T-helper 1 cell treated with Interleukin-12 subunit alpha and Interleukin-12 subunit beta and Interleukin-4 antibody, amounts not matched to agents 30 ng/mL and 1 ng/mL, for 36 hours (primary cell): Measurements from ENCODE around the gene BANK1. TPM values are rescaled to one million over a fixed set of nuclear protein-coding genes. Genes with fewer than 3 reads are reported as not detected.

Experiments
- intact Hi-C: fragments of 100-400 bp; cut with micrococcal nuclease; formaldehyde crosslinking; loops from one replicate; pipeline ENCODE4 v1.15.1; 2024
- total RNA-seq: library from RNA; stranded (reverse); gene quantifications from 2 replicates; pipeline ENCODE4 v1.2.3, GENCODE V29; 2022

BANK1 gene, protein sequence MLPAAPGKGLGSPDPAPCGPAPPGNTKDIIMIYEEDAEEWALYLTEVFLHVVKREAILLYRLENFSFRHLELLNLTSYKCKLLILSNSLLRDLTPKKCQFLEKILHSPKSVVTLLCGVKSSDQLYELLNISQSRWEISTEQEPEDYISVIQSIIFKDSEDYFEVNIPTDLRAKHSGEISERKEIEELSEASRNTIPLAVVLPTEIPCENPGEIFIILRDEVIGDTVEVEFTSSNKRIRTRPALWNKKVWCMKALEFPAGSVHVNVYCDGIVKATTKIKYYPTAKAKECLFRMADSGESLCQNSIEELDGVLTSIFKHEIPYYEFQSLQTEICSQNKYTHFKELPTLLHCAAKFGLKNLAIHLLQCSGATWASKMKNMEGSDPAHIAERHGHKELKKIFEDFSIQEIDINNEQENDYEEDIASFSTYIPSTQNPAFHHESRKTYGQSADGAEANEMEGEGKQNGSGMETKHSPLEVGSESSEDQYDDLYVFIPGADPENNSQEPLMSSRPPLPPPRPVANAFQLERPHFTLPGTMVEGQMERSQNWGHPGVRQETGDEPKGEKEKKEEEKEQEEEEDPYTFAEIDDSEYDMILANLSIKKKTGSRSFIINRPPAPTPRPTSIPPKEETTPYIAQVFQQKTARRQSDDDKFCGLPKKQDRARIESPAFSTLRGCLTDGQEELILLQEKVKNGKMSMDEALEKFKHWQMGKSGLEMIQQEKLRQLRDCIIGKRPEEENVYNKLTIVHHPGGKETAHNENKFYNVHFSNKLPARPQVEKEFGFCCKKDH
- total RNA-seq = 0.44 and 0.66 TPM in 2 replicates

DNA sequence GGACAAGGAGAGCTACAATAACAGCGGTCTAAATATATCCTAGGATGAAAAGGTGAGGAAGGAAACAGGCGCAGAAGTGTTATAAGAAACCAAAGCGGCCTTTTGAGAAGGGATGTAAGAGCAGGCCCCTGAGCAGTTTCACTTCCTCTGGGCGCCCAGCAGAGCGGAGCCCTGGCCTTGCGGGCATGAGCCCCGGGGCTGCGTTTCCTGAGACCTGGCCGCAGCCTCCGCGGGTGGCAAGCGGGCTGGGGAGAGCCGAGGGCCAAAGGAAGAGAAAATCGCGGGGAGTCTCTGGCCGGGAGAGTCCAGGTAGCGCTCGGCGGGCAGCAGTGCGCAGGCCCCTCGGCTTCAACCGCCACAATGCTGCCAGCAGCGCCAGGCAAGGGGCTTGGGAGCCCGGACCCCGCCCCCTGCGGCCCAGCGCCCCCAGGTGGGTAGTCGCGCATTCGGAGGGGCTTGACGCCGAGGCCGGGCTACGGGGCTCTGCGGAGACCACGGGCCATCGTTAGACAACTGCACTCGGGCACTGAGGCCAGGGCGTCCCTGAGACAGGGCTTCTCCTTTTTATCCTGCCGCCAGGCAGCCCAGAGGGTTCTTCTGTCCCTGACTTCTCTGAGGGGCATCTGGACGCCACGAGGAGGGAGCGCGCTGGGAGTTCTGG is at the start of gene BANK1:
BANK1 (plus strand) TSS at position 210 of the 661 bp plus-strand sequence; CDS start at position 361, 151 bp downstream.
- intact Hi-C loops = loop anchor here (10.0 kb wide), 2 partner anchors 626 to 1696 kb away; no protein-coding TSS in a partner anchor

DNA sequence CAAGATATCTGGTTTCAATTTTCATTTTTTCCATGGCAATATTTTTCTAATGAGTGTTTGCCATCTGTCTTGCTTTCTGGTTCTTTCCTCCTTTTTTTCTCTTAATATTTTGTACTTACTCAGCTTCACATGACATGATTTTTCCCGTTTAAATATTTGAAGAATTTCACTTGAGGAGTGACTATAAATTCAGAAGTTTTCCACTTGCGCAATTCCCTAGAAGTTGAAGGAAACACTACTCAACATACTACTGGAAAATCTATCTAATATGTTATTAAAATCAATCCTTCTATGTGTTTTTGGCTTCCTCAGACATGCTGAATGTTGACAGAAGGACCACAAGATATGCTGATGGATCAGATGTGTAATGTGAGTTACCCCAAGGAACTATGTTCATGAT is 36.8 kb upstream of the BANK1 start:
- intact Hi-C loops = no loop called here

DNA sequence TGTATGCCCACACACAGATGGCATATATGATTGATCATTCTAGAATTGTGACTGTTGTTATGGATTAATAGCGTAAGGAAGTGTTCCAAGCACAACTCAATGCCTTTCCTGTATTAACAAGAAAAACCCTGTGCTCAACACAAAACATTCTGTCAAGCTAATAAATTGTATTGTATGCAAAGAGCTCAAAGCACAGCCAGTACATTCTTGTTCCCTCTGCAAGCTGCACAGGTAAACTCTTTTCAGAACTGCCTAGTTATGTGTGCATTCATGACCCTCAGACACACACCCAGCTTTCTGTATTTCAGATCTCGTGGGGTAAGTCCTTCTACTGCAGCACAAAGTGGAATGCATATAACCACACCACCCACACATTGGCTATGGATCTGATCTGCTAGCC is 34.3 kb upstream of the BANK1 start:
- intact Hi-C loops = no loop called here

DNA sequence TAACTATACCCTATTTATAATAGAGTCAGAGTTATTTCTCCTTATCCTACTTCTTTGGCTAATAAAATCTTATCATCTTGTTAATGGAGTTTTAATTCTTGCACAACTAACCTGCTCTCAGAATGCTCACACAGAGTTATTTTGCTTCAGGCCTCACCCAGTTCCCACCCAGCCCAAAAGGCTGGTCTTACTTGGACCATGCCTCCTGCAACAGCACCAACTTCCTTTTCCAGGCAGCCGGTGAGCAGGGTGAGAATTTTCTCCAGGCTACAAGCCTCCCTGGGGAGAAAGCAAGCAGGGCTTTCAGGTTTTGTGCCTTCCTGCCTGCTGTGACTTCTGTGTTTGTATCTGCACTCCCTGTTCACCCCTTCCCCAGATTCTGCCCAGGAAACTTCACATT is 29.1 kb upstream of the BANK1 start:
- intact Hi-C loops = no loop called here

DNA sequence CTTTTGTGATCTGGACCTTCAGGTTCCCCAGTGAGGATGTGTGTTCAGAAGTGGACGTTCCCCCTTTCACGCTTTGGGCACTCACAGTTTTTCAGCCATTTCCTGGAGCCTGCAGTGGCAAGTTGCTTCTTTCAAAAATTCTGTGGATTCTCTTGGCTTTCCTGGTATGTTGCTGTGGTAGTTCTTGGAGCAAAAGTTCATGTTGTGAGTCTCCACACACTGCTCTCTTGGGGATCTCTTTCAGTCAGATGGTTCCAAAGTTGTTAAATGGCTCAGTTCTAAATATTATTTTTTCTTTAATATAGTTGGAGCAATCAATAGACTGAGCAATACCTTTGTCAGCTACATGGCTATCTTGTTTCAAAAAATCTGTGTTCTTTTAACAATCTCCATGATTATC is 28.5 kb upstream of the BANK1 start:
- intact Hi-C loops = no loop called here

DNA sequence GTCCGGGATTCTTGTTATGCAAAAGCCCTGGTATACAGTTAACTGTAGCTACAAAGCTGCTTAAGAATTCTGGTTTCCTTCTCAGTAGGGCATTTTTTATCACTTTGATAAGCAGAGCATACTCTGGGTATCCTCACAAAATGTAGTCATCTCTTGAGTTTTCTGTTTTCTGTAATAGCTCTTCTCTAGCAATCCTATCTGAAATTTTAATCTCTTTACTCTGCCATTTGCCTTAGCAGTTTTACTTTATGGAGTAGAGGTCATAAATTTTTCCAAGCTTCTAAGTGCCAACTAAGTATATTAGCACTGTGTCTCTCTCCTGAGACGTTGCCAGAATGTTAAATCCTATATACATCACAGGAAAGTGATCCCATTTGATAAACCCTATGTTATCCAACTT is 28.0 kb upstream of the BANK1 start:
- intact Hi-C loops = no loop called here

DNA sequence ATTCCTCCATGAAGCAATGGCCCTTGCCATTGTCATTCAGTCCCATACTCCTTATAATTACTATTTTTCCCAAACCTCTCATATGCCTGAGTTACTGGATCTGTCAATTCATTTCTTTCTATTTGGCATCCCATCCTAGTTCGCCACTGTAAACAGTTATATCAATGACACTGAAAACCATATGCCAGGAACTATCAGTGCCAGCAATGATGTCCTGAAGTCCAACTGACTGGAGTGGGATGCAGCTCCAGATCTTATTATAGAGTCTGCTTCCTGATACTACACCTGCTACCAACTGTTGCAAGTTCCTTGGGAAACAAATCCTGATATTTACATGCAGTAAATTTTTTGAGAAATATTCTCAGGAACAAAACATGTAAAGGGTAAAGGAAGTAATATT is 27.0 kb upstream of the BANK1 start:
- intact Hi-C loops = no loop called here

DNA sequence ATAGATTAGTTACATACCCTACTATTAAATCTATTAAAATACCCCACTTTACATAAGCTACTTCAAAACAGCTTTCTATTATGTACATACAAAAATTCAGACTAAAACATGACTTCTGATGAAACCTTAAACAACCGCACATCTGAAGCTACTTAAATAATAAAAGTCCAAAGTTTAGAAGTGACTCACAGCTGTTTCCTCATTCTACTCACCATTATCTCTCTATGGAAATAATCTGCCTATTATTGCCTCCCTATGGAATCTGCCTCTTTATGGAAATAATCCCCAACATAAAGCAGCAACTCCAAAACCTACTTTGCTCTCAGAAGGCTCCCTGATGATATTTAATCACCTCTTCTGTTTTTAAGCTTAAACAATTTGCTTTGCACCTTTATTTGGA is 15.7 kb upstream of the BANK1 start:
- intact Hi-C loops = no loop called here

DNA sequence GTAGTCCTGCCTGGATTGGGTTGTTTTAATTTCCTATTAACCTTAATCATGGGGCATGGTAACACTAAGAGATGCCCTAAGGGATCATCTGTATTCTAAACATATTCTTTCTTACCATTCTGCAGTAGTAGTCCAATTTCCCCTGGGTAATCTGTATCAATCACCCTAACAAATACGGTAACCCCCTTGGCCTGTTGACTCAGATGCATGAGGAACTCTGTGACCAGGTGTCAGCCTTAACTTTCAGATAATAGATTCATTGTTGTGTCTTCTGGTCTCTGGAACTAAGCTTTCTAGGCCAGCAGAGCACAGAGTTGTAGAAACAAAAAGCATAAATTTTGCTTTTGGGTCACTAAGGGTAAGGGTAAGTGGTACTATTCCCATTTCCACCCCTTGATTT is 13.1 kb upstream of the BANK1 start:
- intact Hi-C loops = no loop called here

DNA sequence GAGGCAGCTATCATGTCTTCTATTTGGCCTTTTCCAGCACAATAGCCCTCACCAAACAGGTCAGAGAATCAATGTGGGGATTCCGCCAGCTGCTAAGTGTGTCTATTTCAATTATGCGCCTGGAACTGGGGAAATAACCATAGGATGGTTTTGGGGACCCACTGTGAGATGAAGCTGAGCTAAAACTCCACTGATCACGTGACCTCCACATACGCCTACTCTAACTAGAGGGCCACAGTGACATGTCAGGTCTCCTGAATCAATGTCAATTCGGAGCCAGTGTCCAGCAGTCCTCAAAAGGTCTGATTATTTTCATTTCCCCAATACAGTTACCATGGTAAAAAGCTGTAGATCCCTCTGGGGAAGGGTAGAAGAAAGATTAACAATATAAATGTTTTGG is 10.2 kb upstream of the BANK1 start:
- intact Hi-C loops = no loop called here

DNA sequence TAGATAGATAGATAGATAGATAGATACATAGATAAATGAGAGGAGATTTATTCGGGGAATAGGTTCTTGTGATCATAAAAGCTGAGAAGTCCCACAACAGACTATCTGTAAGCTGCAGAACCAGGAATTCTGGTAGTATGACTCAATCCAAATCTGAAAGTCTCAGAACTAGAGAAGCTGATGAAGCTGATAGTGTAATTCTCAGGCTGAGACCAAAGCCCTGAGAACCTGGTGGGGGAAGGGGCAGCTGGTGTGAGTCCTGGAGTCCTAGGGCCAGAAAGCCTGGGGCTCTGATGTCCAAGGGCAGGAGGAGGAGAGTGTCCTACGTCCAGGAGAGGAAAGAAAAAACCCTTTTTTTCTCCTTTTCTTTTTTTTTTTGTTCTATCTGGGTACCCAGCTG is 8.0 kb upstream of the BANK1 start:
- intact Hi-C loops = no loop called here

DNA sequence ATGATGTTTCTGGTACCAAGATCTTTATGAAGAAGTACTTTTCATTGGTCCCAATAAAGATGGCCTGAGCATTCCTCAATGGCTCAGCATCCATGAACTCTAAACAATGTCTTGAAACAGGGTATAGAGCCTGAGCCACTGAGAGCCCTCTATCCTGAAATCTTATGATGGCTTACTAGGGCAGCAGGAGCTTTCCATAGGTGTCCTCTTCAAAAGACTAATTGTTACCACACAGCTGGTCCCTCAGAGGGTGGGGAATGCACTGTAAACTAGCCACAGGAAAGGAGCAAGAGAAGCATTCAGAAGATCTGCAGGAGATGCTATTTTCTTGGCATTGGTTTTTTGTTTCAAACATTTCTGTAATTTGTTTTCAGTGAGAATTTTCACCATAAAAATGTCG is 5.6 kb upstream of the BANK1 start:
- intact Hi-C loops = loop anchor here (2.0 kb wide), 1 partner anchor 28 kb away; no protein-coding TSS in a partner anchor

DNA sequence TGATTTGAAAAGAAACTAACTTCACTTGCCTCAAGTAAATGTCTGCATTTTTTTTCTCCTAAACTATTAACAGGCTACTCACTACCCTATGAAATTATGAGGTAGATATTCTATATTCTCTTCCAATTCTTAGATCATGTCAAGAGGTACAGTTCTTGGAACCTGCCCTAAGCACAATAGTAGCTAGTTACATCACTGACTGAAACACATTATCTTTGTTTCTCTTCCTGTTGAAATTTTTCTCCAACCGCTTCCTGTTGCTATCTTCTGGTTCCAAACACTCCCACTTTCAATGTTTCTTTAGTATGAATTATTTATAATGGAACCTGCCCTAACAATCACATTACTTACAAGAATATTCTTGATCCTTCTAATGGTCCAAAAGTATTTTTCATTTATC is 5.0 kb upstream of the BANK1 start:
- intact Hi-C loops = loop anchor here (2.0 kb wide), 1 partner anchor 27 kb away; no protein-coding TSS in a partner anchor

DNA sequence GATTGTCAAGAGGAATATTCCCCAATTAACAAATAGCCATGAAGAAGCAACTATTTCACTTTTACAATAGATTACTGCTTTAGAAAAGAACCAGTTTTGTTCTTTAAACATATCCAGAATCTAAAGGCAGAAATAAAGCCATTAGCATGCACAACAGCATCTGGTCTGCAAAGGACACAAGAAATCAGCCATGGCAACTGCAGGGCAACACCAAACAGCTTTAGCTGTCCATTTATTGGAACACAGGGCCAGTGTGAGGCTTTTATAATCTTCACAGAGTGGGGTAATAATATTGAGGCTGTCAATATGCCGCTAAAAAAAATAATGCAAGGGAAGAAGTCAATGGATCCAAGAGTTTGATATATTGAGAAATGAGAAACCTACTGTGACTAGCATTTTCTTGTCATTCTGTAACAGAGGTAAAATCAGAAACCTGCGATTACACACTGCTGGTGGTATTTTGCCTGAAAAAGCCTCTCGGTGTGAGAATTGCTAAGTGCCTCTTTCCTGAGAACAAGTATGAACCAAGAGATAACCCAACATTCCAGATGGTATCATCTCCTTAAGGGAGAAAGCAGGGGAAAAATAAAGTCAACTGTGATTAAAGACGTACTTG is 2.7 kb upstream of the BANK1 start:
- intact Hi-C loops = no loop called here

DNA sequence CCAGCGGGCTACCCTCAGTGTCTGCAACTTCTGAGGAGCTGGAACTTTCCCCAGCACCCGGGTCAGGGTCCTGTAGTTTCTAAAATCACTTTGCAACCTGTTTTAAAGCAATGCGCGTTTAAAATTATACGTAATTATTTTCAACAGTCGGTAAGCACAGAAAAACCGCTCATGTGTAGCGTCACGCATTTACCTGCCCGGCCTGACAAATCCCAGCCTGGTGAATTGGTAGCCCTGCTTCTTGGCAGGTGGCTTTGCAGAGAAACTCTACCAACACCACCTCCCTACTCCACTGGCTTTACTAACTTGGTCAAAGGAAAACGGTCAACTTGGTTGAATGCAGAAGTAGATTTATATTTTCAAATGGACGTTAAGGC is 640 bp downstream of the BANK1 start:
- intact Hi-C loops = loop anchor here (10.0 kb wide), 2 partner anchors 626 to 1696 kb away; no protein-coding TSS in a partner anchor

DNA sequence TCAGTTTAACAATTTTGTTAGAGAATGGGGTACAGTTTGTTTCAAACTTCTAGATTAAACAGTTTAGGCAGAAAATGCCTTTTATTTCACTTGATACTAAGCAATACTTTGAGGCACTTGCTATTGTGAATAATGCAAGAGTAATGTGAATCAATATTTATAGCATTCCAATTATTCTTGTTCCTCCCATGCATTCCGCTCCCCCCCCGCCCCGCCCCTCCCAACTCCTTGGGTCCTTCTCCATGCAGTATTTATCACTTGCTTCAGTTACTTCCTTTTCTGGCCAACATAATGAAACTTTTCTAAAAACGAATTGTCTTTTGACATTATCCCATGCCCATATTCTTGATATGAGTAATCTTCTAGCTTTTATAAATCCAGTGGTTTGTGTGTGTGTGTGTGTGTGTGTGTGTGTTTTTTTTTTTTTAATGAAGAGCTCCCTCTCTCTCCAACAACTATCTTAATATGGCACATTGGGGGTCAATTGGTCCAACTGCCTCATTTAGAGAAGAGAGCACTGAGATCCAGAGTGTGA is 1.6 kb downstream of the BANK1 start:
- intact Hi-C loops = loop anchor here (10.0 kb wide), 2 partner anchors 627 to 1697 kb away; no protein-coding TSS in a partner anchor

DNA sequence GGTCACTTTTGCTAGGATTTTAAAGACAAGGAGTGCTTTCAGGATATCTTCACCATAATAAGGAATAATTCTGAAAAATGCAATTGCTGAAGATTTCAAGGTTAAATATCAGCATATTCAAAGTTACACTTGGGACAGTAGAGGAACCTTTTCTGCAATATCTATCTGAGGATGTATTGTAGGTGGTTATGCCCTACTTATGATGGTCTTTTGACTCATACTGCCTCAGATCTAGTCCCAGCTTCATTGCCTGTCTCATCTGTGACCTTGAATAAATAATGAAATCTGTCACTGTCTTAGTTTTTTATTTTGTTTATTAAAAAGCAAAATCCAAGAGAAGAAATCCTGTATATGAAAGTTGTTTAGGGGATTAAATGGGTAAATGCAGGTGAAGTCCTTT is 2.9 kb downstream of the BANK1 start:
- intact Hi-C loops = loop anchor here (10.0 kb wide), 2 partner anchors 629 to 1699 kb away; no protein-coding TSS in a partner anchor

DNA sequence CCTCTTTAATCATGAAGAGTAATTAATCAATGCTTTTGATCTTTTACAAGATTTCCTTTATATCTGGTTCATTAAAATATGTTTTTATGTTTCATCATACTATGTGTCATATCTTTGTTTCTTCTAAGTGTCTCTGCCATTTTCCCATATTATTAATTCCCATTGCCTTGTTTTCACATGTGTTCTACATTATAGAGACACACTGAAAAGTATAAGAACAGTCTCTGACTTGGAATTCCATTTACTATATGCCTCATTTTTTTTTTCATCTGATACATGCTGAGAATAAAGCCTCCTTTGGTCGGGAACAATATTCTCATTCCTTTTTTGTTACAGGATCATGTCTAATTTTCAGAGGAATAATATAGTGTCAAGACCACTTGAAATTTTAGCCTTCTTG is 4.3 kb downstream of the BANK1 start:
- intact Hi-C loops = loop anchor here (10.0 kb wide), 2 partner anchors 630 to 1700 kb away; no protein-coding TSS in a partner anchor

DNA sequence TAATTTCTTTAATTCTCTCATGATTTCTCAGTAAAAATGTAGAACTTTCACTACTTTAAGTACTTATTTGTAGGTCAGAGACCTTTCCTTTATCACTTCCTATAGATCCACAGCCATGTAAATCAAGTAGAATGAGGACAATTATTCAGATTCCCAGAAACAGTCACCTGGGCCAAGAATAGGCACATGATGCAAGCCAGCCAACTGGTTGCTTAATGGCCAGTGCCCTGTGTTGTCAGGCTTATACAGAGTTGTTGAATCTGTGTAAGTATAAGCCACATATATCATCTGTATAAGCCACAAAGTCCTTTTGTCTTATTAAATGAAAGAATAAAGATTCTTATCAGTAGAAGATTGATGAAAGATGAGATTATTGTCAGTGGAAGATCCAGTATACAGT is 5.2 kb downstream of the BANK1 start:
- intact Hi-C loops = loop anchor here (10.0 kb wide), 2 partner anchors 631 to 1701 kb away; no protein-coding TSS in a partner anchor

DNA sequence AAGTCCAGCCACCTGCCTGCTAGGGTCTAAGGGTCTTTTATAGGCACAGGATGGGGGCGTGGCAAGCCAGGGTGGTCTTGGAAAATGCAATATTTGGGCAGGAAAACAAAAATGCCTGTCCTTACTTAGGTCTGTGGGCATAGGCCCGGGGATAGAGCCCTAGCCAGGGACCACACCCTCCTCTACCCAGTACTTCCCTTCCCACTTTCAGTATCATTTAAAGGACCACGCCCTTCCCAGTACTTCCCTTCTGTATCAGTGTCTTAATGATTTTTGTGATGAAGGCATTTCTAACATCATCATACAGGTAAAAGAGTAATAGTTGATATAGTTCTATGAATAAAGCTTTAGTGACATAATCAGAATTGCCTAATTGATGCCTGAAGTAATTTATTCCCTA is 11.4 kb downstream of the BANK1 start:
- intact Hi-C loops = no loop called here

DNA sequence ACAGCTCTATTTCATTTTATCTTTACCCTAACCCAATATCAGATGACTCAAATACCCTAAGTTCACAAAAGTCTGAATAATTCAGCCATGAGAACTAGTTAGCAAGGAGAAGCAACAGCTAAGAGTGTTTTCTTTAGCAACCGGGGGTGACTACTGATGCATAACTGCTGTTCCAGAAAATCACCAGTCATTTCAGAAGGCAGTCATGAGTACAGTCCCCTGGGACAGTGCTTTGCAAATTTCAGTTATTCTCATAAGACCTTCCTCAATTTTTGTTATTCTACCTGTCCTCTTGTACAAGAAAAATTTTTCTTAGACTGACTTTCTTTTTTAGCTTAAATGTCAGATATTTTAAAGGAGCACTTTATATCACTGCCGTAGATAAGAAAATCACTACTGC is 16.4 kb downstream of the BANK1 start:
- intact Hi-C loops = no loop called here
